ENCODE data around the gene CFAP161.

The CFAP161 gene
- total RNA-seq: 0 to 0.77 reads per million in 2 donors

- no peak for DNase-seq
Observed at GRCh38 chr15:81133782-81134461, at the start of gene CFAP161. CFAP161 (plus strand) TSS chr15:81134270; CDS start chr15:81134330, 60 bp downstream.

DNA sequence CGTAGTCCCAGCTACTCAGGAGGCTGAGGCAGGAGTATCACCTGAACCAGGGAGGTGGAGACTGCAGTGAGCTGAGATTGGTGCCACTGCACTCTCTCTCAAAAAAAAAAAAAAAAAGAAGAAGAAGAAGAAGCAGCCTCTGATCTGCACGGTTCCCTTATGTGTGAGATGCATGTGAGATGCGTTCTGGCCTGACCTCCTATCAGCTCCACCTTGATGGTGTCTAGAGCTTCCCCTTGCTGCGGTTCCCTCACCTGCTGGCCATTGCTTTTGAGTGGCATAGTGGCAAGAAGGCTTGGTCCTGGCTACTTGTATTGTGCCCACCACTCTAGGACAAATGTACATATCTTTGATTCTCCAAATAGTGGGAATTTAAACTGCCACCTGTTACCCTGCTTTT lies 49.4 kb upstream of the CFAP161 start:
- no peak for DNase-seq

GRCh38 chr15:81085213-81085612 lies 48.9 kb upstream of the CFAP161 start:
- no peak for DNase-seq

DNA sequence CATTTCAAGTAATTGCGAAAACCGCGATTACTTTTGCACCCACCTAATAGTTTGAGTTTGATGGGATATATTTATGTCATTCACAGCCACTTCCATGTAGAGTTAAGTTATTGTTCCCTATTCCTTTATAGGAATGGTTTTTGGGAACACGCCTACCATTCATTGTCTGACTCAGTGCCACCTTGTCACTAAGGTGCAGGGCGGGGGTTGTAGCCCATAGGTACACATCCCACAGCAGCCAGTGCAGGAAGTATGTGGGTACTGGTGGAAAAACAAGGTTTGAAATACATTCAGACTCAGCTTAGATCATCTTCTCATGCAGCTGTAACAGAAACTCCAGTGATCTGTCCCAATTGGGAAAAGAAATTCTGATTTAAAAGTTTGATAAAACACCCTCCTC lies 48.2 kb upstream of the CFAP161 start:
- no peak for DNase-seq

DNA sequence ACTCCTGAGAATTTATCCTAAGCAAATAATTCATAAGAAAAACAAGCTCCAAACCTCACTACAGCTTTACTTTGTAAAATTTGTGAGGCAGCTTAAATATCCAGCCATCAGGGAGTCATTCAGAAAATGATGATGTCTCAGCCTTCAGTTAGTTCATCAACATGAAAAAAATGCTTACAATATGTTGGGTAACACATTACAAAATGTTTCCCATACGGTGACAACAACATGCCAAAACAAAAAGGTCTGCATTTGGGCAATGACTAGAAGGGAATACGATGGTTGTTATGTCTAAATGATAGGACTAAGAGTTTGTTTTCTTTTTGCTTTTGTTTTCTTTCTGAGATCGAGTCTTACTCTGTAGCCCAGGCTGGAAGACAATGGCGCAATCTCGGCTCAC lies 47.0 kb upstream of the CFAP161 start:
- DNase-seq: no peak

DNA sequence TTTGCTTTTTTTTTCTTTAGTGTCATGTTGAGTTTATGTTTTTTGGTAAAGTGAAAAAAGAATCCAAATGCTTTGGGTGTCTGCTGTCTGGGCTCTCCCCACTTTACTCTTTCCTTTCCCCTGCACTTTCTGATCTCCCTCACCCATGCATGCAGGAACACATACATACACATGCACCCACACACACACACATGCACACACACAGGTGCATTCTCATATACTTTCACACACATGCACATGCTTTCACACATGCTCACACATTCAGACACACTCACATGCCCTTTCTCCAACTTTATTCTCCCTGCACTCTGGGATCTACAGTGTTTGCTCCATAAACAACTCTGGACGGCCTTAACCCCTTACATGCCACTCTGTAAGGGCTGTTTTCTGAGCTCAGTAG lies 46.4 kb upstream of the CFAP161 start:
- DNase-seq: no peak

- no peak for DNase-seq
Observed at GRCh38 chr15:81088470-81089013, 45.5 kb upstream of the CFAP161 start.

- no peak for DNase-seq
Observed at GRCh38 chr15:81091889-81092558, 42.0 kb upstream of the CFAP161 start.

DNA sequence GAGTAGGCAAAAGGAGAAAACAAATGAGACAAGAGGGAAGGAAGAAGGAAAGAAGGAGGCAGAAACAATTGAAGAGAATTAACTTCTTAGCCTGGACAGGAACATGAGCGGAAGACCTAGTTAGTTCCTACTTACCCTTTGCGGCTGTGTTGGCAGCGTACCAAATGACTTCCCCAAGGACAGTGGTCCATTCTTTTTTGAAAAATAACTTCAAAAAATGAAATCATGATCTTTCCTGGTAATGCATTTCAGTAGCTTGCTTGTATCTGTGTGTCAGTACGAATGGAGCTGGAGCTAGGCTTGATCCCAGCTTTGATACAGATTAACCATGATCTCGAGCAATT lies 41.5 kb upstream of the CFAP161 start:
- DNase-seq: no peak

DNA sequence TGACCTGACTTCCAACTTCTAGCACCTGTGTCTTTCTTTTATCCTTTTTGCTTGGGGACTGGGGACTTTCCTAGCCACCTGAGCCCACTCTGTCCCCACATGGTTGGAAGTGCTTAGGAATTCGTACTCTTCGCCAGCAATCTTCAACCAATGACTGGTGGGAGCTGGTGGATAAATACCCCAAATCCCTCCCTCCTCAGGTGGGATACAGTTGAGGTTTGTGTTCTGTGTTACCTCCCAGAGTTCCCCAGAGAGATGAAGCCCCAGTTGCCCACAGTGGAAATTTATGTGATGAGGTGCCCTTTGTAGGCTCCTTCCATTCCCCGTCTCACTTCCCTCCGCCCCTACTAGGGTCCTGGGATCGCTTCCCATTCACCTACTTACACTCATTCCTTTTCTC lies 40.1 kb upstream of the CFAP161 start:
- no peak for DNase-seq

DNA sequence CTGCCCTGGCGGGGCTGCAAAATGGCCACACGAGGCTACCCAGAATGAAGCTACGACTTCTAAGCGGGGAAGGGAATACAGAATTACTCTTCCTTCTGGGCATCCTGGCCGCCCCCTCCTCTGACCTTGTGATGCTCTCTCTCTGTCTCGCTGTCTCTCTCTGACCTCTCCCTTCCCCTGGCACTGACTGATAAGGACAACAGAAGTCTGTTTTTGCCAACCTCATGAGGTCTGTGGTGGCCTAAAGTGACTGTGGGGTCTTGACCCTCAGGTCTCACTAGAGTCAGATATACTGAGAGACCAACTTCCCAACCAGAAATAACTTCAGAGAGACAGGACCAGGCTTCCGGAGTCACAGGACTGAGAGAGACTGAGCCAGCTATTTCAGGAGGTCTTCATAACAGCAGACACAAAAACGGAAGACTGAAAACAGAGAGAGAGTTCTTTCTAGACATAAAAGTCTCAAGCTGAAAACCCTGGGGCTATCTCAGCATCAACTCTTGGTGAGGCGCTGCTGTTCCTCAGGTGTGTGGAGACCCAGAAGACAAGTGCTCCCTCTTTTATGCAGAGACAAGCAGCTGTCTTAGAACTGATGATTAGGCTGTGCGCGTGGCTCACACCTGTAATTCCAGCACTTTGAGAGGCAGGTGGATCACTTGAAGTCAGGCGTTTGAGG lies 38.2 kb upstream of the CFAP161 start:
- DNase-seq: no peak

DNA sequence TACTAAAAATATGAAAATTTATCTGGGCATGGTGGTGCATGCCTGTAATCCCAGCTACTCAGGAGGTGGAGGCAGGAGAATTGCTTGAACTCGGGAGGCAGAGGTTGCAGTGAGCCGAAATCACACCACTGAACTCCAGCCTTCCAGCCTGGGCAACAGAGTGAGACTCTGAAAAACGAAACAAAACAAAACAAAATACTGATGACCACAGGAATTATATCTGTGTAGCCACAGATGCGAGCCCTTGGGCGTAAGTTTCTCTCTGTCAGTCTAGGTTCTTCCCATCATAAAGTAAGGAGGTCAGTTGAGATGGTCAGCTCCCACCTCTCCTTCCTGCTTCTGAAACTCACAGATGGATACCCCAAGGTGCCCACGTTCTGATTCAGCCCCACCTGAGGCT lies 37.7 kb upstream of the CFAP161 start:
- DNase-seq: no peak

DNA sequence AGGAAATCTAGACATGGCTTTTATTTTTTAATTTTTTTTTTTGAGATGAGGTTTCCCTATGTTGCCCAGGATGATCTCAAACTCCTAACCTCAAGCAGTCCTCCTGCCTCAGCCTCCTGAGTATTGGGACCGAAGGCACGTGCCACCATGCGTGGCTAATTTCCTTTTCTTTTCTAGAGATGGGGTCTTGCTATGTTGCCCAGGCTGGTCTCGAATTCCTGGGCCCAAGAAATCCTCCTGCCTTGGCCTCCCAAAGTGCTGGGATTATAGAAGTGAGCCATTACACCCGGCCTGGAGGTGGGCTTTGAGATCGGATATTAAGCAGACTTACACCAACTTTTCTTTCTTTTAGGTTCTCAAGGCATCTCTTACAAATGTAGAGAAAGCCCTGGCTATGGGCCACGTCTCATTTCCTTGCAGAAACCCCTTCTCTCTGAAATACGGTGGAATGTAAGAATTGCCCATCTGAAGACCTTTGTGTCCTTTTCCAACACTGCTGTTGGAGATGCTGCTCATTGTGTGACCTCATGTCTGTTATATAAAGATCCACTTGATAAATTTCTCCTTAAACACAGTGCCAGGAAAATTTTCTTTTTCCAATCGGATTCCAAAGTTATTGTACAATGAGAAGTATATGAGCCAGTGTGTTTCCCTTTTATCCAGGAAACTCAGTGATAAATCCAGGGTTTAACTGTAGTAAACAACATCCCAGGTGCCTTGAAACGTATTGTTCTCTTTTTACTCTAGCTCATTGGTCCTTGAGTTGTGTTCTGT lies 36.8 kb upstream of the CFAP161 start:
- DNase-seq: no peak

GRCh38 chr15:81097890-81098280 lies 36.2 kb upstream of the CFAP161 start:
- DNase-seq: no peak

DNA sequence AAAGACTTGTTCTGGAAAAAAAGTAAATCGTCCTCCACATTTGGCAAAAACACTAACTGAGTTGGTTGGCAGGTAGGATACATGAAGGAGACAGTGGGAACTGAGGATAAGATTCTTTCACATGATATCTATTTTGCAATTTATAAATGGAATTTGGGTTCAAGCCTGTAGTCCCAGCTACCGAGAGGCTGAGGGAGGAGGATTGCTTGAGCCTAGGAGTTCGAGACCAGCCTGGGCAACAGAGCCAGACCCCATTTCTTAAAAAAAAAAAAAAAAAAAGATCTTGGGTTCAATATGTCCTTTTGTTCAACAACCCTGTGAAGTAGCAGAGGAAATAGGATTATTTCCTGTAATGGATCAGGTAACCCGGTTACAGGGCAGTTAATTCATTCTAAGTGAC lies 35.7 kb upstream of the CFAP161 start:
- no peak for DNase-seq

- no peak for DNase-seq
Observed at GRCh38 chr15:81098861-81099651, 35.0 kb upstream of the CFAP161 start.

GRCh38 chr15:81101894-81102815 lies 31.9 kb upstream of the CFAP161 start:
- no peak for DNase-seq

DNA sequence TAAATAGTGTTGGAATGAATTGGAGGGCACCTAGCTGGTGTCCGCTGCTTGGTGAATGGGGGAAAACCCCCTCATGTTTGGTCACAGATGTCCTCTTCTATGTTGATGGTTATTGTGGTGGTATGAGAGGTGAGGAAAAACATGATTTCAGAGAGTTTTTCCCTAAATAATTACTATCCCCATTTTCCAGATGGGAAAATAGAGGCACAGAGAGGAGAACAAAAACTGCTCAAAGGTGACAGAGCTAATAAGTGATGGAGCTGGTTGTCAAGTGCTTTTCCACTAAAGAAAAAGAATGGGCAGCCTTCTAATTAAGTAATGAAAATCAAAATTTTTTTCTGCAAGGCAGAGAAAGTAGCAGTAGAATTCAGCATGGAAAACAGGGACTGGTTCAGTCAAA lies 30.2 kb upstream of the CFAP161 start:
- no peak for DNase-seq

GRCh38 chr15:81105545-81105944 lies 28.5 kb upstream of the CFAP161 start:
- no peak for DNase-seq

DNA sequence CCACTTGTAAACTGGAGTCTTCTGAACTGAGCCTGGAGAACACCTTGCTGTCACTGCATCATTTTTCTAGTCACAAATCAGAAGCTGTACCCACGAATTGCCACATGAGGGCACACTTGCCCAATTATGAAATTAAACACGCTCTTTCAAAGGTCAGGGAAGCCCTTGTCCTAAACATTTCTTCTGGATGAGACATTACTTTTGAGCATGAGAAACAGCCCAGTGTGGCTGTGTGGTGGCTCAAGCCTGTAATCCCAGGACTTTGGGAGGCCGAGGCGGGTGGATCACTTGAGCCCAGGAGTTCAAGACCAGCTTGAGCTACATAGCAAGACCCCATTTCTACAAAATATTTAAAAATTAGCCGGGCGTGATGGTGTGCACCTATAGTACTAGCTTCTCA lies 27.5 kb upstream of the CFAP161 start:
- DNase-seq: peak; percentile 10

GRCh38 chr15:81107889-81108288 lies 26.2 kb upstream of the CFAP161 start:
- no peak for DNase-seq

Data from T-helper 9 cell (primary cell).